GM18502 (cell line): ENCODE results near the gene OLFML2B.

Experiments used
- ATAC-seq: cut with Tn5 transposase; IDR thresholded peaks from one replicate; pipeline ENCODE4 v1.9.1; 2021; ENCODE audit warnings: mild to moderate bottlenecking; ENCODE audit not compliant: unreplicated experiment, poor library complexity

The OLFML2B gene

DNA sequence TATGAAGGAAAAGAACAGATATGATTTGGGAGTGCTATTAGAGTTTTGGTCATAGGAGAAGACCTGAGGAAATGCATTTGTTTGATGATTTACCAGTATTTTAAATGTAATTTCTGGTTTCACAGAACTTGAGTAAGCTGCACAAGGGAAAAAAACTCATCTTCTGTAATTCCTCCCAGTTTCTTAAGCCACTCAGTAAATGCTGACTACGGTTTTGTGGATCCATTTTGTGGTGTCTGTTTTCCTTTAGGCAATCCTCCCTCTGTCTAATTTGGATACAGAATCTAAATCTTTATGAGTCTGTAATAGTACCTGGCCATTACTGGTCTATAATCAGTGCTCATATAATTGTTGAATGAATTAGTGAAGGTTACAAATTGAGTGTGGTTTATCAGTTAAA is 72.0 kb downstream of the OLFML2B start:
- ATAC-seq, result no peak

GRCh38 chr1:161950377-161950776 is 73.3 kb downstream of the OLFML2B start:
- ATAC-seq, result no peak

DNA sequence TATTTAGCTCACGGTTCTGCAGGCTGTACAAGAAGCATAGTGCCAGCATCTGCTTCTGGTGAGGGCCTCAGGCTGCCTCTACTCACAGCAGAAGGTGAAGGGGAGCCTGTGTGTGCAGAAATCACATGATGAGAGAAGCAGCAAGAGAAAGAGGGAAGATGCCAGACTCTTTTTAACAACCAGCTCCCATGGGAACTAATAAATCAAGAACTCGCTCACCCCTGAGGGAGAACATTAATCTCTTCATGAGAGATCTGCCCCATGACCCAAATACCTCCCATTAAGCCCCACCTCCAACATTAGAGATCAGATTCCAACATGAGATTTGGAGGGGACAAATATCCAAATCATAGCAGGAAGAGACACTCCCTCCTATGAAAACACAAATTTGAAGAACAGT is 74.1 kb downstream of the OLFML2B start:
- ATAC-seq, result no peak

GRCh38 chr1:161948435-161948834 is 75.2 kb downstream of the OLFML2B start:
- no peak for ATAC-seq

DNA sequence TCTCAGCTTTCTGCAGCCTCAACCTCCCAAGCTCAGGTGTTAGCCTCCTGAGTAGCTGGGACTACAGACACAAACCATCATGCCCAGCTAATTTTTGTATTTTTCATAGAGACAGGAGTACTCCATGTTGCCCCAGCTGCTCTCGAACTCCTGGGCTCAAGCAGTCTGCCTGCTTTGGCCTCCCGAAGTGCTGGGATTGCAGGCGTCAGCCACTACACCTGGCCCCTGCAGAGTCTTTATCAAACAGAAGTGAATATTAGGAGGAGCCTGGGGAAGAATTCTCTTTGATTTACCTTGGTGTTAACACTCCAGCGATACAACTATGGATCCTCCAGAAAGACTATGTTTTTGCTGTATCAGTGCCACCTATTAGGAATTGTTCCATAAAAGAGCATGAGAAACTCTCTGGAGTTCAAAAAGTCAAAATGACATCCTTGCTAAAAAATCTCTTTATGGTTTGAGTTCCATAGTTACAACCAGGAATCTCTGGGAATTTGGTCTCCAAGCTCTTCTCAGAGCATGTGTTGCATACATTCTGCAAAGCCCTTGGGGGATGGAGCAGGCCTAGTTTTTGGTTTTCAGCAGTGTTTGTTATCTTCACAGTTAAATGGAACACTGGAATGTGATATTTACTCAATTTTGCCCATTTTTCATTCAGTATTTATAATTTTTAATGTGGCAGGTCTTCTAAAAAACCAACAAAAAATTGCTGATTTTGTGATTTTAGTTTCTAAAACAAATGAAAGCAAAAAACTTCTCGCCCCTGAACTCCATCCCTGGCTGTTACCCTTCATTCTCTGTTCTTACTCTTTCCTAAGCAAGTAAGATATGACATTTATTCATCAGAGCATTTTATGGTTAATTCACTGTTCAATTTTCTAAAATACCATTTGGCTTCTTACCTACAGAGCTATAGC is 77.3 kb downstream of the OLFML2B start:
- no peak for ATAC-seq

DNA sequence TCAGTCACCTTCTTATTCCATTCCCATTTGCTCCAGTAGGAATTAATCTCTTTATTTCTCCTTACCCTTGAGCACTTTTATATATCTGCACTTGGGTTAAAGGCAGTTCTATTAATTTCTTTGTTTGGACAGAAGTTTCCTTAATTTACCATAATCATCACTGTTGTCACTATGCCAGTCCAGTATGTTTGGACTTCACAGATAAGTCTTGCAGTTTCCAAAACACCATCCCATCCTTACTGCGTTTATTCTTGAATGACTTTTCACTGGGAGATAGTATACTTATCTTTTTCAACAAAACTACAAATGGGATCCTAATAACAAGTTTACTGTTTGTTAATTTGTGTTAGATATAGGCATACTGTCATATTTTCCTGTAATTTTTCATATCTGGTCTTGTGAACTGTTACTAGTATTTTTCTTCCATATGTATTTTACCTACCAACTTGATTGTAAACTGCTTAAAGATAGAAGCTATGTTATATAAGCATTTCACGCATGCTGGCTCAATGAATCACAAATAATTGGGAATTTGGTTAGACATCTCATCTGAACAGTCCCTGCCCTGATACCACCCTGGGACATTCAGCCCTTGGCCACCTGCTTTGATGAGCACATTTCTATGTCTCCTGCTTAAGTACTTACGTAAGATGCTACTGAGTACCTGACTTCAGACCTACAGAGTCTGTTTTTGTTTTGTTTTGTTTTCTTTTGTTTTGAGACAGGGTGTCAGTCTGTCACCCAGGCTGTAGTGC is 78.2 kb downstream of the OLFML2B start:
- ATAC-seq, result no peak

DNA sequence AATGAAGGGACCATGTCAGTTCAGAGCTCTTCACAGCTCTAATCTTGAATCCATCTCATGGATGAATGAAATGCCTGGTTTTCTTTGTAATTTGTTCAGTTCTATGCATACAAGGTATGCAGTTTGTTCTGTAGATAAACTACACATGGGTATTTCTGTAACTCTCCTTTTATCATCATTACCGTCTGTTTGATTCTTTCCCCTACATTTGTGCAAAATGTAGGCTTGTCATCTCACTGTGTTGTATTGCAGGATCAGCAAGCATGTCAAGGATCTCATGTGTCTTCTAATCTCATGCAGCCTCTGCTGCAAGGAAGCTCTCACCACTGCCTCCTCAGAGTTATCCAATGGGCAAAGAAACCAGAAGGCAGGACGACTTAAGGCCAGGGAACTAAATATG is 79.3 kb downstream of the OLFML2B start:
- ATAC-seq, result no peak

- no peak for ATAC-seq
Observed at GRCh38 chr1:161943737-161944136, 79.9 kb downstream of the OLFML2B start.

GRCh38 chr1:161941726-161942436 is 81.8 kb downstream of the OLFML2B start:
- no peak for ATAC-seq

- no peak for ATAC-seq
Observed at GRCh38 chr1:161940866-161941591, 82.6 kb downstream of the OLFML2B start.

- ATAC-seq, result no peak
Observed at GRCh38 chr1:161936786-161937185, 86.9 kb downstream of the OLFML2B start.

- ATAC-seq, result no peak
Observed at GRCh38 chr1:161935264-161935663, 88.4 kb downstream of the OLFML2B start.

GRCh38 chr1:161933592-161934588 is 89.8 kb downstream of the OLFML2B start:
- ATAC-seq, result peak; percentile 52
